BJ (cell line): ENCODE results near the gene CCBE1. TPM values are rescaled to one million over a fixed set of nuclear protein-coding genes. Genes with fewer than 3 reads are reported as not detected.

Experiments used
- CTCF ChIA-PET: fragments of 350-600 bp; formaldehyde crosslinking; extraction: SDS; loops from one replicate; lab custom pipeline; 2021; ENCODE audit warnings: antibody characterized with exemption, inconsistent platforms; lab: Yijun Ruan, JAX
- POLR2A ChIA-PET: fragments of 300-600 bp; sonication (Branson Sonifier 250); formaldehyde crosslinking; extraction: SDS; loops from one replicate; lab custom pipeline; 2021; ENCODE audit warnings: antibody characterized with exemption; lab: Charles Lee
- DNase-seq: peaks from one replicate; pipeline ENCODE4 v3.0.0-alpha.2; 2011; ENCODE audit warnings: low read depth
- H3K27me3 ChIP-seq: 2 replicates; pipeline ENCODE4 v1.6.0; 2011; ENCODE audit warnings: low read length; ENCODE audit not compliant: control insufficient read depth, insufficient read depth
- H3K36me3 ChIP-seq: 2 replicates; pipeline ENCODE4 v1.5.1; 2011; ENCODE audit warnings: low read length; ENCODE audit not compliant: control insufficient read depth, insufficient read depth
- H3K4me3 ChIP-seq: 2 replicates; pipeline ENCODE4 v1.5.1; 2011; ENCODE audit warnings: low read depth, mild to moderate bottlenecking, control low read depth, low read length
- CTCF ChIP-seq: IDR thresholded peaks from 2 replicates; pipeline ENCODE4 v1.5.1; 2011; ENCODE audit warnings: low read depth, mild to moderate bottlenecking, control low read depth, inconsistent platforms, low read length, moderate library complexity; ENCODE audit not compliant: insufficient read depth
- polyA plus RNA-seq: library from polyadenylated mRNA; depleted of rRNA; stranded (reverse); fragments of >200 nt; gene quantifications from 2 replicates; pipeline ENCODE4 v1.2.3, GENCODE V29; 2011

CCBE1 gene
- polyA plus RNA-seq, 1 experiment = 51.2 TPM

GRCh38 chr18:59696311-59697235 lies 650 bp downstream of the CCBE1 start:
- no peaks in the 10 kb centered on the region for H3K27me3 ChIP-seq
- 0 out of 2 replicates have a peak, but pooled peaks have one; percentile 14 for TF ChIP-seq CTCF
- no peaks in the 10 kb centered on the region for H3K36me3 ChIP-seq
- CTCF ChIA-PET = interaction anchor here (0.6 to 2.9 kb wide), 63 partner anchors 10 to 249 kb away, joined by 3 to 76 read pairs (median 6); no protein-coding TSS in a partner anchor
- POLR2A ChIA-PET = interaction anchor here (0.6 to 1.0 kb wide), 2 partner anchors 127 to 203 kb away, joined by 3 to 5 read pairs; partner anchors contain the start of gene PMAIP1
- DNase-seq = no peak
- H3K4me3 ChIP-seq = peak overlapping the region; percentile 89

- no peaks in the 10 kb centered on the region for H3K36me3 ChIP-seq
- H3K4me3 ChIP-seq = peak overlapping the region; percentile 89
- TF ChIP-seq CTCF = no peak
- no peaks in the 10 kb centered on the region for H3K27me3 ChIP-seq
- ChIA-PET CTCF (interaction anchor here (0.8 to 3.5 kb wide), 3 partner anchors 60 to 127 kb away, joined by 3 to 23 read pairs (median 16); no protein-coding TSS in a partner anchor), POLR2A (no interaction called here)
- DNase-seq = no peak
Measured at GRCh38 chr18:59695551-59695950, 1.7 kb downstream of the CCBE1 start.

- Histone ChIP-seq H3K27me3 (no peaks in the 10 kb centered on the region), H3K36me3 (no peaks in the 10 kb centered on the region), H3K4me3 (peak overlapping the region; percentile 89; the same call in 1 of the 2 replicates)
- TF ChIP-seq CTCF = no peak
- CTCF ChIA-PET = interaction anchor here (0.5 to 3.5 kb wide), 5 partner anchors 59 to 235 kb away, joined by 3 to 23 read pairs (median 9); no protein-coding TSS in a partner anchor
- DNase-seq = no peak
- POLR2A ChIA-PET = no interaction called here
Measured at GRCh38 chr18:59694824-59695223, 2.4 kb downstream of the CCBE1 start.

GRCh38 chr18:59691996-59692395 lies 5.2 kb downstream of the CCBE1 start:
- no peak overlapping the region for H3K4me3 ChIP-seq
- ChIA-PET CTCF (interaction anchor here (1.5 to 3.5 kb wide), 3 partner anchors 32 to 131 kb away, joined by 5 to 16 read pairs (median 7); no protein-coding TSS in a partner anchor), POLR2A (no interaction called here)
- TF ChIP-seq CTCF = no peak
- H3K27me3 ChIP-seq = no peaks in the 10 kb centered on the region
- DNase-seq = no peak
- no peaks in the 10 kb centered on the region for H3K36me3 ChIP-seq

GRCh38 chr18:59690996-59691395 lies 6.2 kb downstream of the CCBE1 start:
- H3K36me3 ChIP-seq = no peaks in the 10 kb centered on the region
- DNase-seq = no peak
- ChIA-PET CTCF (interaction anchor here (0.6 to 2.0 kb wide), 8 partner anchors 10 to 234 kb away, joined by 3 to 8 read pairs (median 4); no protein-coding TSS in a partner anchor), POLR2A (no interaction called here)
- no peak for TF ChIP-seq CTCF
- no peaks in the 10 kb centered on the region for H3K27me3 ChIP-seq
- H3K4me3 ChIP-seq = no peak overlapping the region
